B cell (primary cell): Measurements from ENCODE around the gene SUSD4. TPM values are rescaled to one million over a fixed set of nuclear protein-coding genes. Genes with fewer than 3 reads are reported as not detected.

Source experiments
- ATAC-seq: fragments of 200-7000 bp; cut with Tn5 transposase; one replicate; pipeline ENCODE4 v1.10.0; 2021; ENCODE audit warnings: low read depth, mild to moderate bottlenecking, moderate number of reproducible peaks, moderate library complexity
- CTCF ChIA-PET: fragments of 350-600 bp; sonication (Branson Sonifier 250); formaldehyde crosslinking; loops from one replicate; lab custom pipeline; 2021; ENCODE audit warnings: antibody characterized with exemption, inconsistent platforms; lab: Charles Lee
- POLR2A ChIA-PET: fragments of 350-600 bp; sonication (Branson Sonifier 250); formaldehyde crosslinking; loops from one replicate; lab custom pipeline; 2021; ENCODE audit warnings: antibody characterized with exemption; lab: Charles Lee
- DNase-seq: peaks from one replicate; pipeline ENCODE4 v3.0.0; 2013
- H2AFZ ChIP-seq: 2 replicates; pipeline ENCODE4 v1.6.1; 2012; ENCODE audit warnings: mild to moderate bottlenecking, low read depth, low read length; ENCODE audit not compliant: insufficient read depth, poor library complexity, severe bottlenecking
- H3K27ac ChIP-seq, 2 donors: 1 replicate in 1 of 2; 2 replicates in 1 of 2; pipeline ENCODE4 v1.5.1; 2012 to 2013; ENCODE audit warnings: low read length in 2 of 2, mild to moderate bottlenecking in 2 of 2, moderate library complexity in 1 of 2
- H3K27me3 ChIP-seq, 4 experiments: fragments of 200-600 bp in 1 of 4; sonication (generic) in 1 of 4; replicated peaks in 1 of 4; 1 replicate in 2 of 4; 2 replicates in 2 of 4; pipeline versions ENCODE4 v1.6.1 to v1.7.0; 2013 to 2016; ENCODE audit warnings: low read length in 3 of 4, mild to moderate bottlenecking in 2 of 4, mixed read lengths in 1 of 4, moderate library complexity in 1 of 4; ENCODE audit not compliant: insufficient read depth in 4 of 4, control insufficient read depth in 3 of 4; ENCODE audit errors: control extremely low read depth in 1 of 4
- H3K36me3 ChIP-seq, 2 experiments: replicated peaks in 1 of 2; 1 replicate in 1 of 2; 2 replicates in 1 of 2; pipeline versions ENCODE4 v1.6.1 to v1.7.1; 2013; ENCODE audit warnings: low read length in 1 of 2; ENCODE audit not compliant: insufficient read depth in 2 of 2, control insufficient read depth in 1 of 2; ENCODE audit errors: control extremely low read depth in 1 of 2, extremely low read depth in 1 of 2
- H3K4me1 ChIP-seq, 2 donors: fragments of 200-600 bp in 1 of 2; sonication (generic) in 1 of 2; 1 replicate in 1 of 2; 2 replicates in 1 of 2; pipeline versions ENCODE4 v1.5.1 to v1.6.1; 2013 to 2017; ENCODE audit warnings: low read length in 2 of 2; ENCODE audit not compliant: control insufficient read depth in 2 of 2, insufficient read depth in 2 of 2
- H3K4me2 ChIP-seq: replicated peaks from 2 replicates; pipeline ENCODE3; 2012; ENCODE audit warnings: mild to moderate bottlenecking, low read depth, low read length; ENCODE audit not compliant: poor library complexity, severe bottlenecking
- H3K4me3 ChIP-seq, 5 experiments: fragments of 200-600 bp in 1 of 5; sonication (generic) in 1 of 5; 1 replicate in 3 of 5; 2 replicates in 2 of 5; pipeline versions ENCODE4 v1.5.1 to v1.7.0; 2011 to 2016; ENCODE audit warnings: low read length in 4 of 5, mild to moderate bottlenecking in 4 of 5, low read depth in 2 of 5, control low read depth in 1 of 5, moderate library complexity in 1 of 5; ENCODE audit not compliant: insufficient read depth in 1 of 5; ENCODE audit errors: control extremely low read depth in 1 of 5, extremely low read depth in 1 of 5
- H3K79me2 ChIP-seq: fragments of 200-600 bp; sonication (generic); one replicate; pipeline ENCODE4 v1.6.0; 2016; ENCODE audit warnings: low read length; ENCODE audit not compliant: control insufficient read depth, insufficient read depth
- H3K9ac ChIP-seq: fragments of 200-600 bp; sonication (generic); 2 replicates; pipeline ENCODE4 v1.6.1; 2017; ENCODE audit warnings: mild to moderate bottlenecking, low read length, moderate library complexity
- H3K9me3 ChIP-seq, 3 donors: one replicate each; pipeline versions ENCODE4 v1.6.1 to v1.7.1; 2013; ENCODE audit warnings: low read length in 2 of 3; ENCODE audit not compliant: control insufficient read depth in 2 of 3, insufficient read depth in 1 of 3; ENCODE audit errors: control extremely low read depth in 1 of 3
- H4K20me1 ChIP-seq: 2 replicates; pipeline ENCODE4 v1.6.0; 2012; ENCODE audit warnings: mild to moderate bottlenecking, low read length; ENCODE audit not compliant: insufficient read depth, control insufficient read depth, poor library complexity, severe bottlenecking
- H3K27ac Mint-ChIP-seq: one replicate; pipeline ENCODE4 v1.8.0; 2021; ENCODE audit warnings: mixed read lengths
- H3K27me3 Mint-ChIP-seq: one replicate; pipeline ENCODE4 v1.8.0; 2021; ENCODE audit warnings: mixed read lengths
- H3K4me1 Mint-ChIP-seq: one replicate; pipeline ENCODE4 v1.8.0; 2021; ENCODE audit warnings: mixed read lengths
- H3K4me3 Mint-ChIP-seq: one replicate; pipeline ENCODE4 v1.8.0; 2021; ENCODE audit warnings: mixed read lengths
- H3K9me3 Mint-ChIP-seq: one replicate; pipeline ENCODE4 v1.8.0; 2022; ENCODE audit warnings: mixed read lengths; ENCODE audit not compliant: insufficient read depth
- EZH2 ChIP-seq: IDR thresholded peaks from 2 replicates; pipeline ENCODE4 v1.6.1; 2012; ENCODE audit warnings: borderline replicate concordance, low read depth, mild to moderate bottlenecking, moderate library complexity, low read length; ENCODE audit not compliant: insufficient read depth, poor library complexity, severe bottlenecking
- WGBS: methylation state at CpG from one replicate; pipeline ENCODE4 v1.1.5; 2013; ENCODE audit warnings: missing lambda C conversion rate; ENCODE audit not compliant: insufficient coverage; 5-methylcytosine and 5-hydroxymethylcytosine counted together
- intact Hi-C: fragments of 100-400 bp; cut with micrococcal nuclease; formaldehyde crosslinking; loops from one replicate; pipeline ENCODE4 v1.10.0; 2022
- polyA plus RNA-seq: library from polyadenylated mRNA; depleted of rRNA; stranded (reverse); fragments of >200 nt; gene quantifications from 2 replicates; pipeline ENCODE4 v1.2.3, GENCODE V29; 2012
- total RNA-seq, 2 donors: library from RNA; stranded (reverse); fragments of 120-200 nt in 1 of 2; gene quantifications; 1 replicate in 1 of 2; 2 replicates in 1 of 2; pipeline versions ENCODE4 v1.2.3 to v1.2.4, GENCODE V29; 2013 to 2022
- TF ChIP-seq, protein P1 (sequence below): fragments of 200-600 bp; IDR thresholded peaks from one replicate; pipeline ENCODE4 v1.8.0; 2022; ENCODE audit warnings: antibody characterized with exemption, mild to moderate bottlenecking

SUSD4 gene
- total and polyA plus RNA-seq, 2 donors (not counting 1 experiment from before 2014, with no cell fraction given) = 0.13 TPM; not detected in 1

- Histone ChIP-seq H3K4me1 (no peaks in the 10 kb centered on the region), H3K9me3 (no peaks in the 10 kb centered on the region), H2AFZ (no peak overlapping the region), H3K36me3 (no peaks in the 10 kb centered on the region), H3K27ac (no peak overlapping the region), H4K20me1 (no peaks in the 10 kb centered on the region), H3K9ac (no peak overlapping the region), H3K4me2 (no peak overlapping the region), H3K27me3 (no peaks in the 10 kb centered on the region), H3K4me3 (no peak overlapping the region), H3K79me2 (no peaks in the 10 kb centered on the region)
- H3K4me3 Mint-ChIP-seq = no peak overlapping the region
- no peak overlapping the region for H3K27ac Mint-ChIP-seq
- POLR2A ChIA-PET = no interaction called here
- DNase-seq (no peak), ATAC-seq (no peak)
- CTCF ChIA-PET = no interaction called here
- intact Hi-C loops = no loop called here
- TF ChIP-seq, protein P1, sequence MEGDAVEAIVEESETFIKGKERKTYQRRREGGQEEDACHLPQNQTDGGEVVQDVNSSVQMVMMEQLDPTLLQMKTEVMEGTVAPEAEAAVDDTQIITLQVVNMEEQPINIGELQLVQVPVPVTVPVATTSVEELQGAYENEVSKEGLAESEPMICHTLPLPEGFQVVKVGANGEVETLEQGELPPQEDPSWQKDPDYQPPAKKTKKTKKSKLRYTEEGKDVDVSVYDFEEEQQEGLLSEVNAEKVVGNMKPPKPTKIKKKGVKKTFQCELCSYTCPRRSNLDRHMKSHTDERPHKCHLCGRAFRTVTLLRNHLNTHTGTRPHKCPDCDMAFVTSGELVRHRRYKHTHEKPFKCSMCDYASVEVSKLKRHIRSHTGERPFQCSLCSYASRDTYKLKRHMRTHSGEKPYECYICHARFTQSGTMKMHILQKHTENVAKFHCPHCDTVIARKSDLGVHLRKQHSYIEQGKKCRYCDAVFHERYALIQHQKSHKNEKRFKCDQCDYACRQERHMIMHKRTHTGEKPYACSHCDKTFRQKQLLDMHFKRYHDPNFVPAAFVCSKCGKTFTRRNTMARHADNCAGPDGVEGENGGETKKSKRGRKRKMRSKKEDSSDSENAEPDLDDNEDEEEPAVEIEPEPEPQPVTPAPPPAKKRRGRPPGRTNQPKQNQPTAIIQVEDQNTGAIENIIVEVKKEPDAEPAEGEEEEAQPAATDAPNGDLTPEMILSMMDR = no peak
- TF ChIP-seq EZH2 = no peak
- WGBS = 73% methylated on average over 3 of the region's 6 CpGs
- H3K4me1 Mint-ChIP-seq = no peaks in the 10 kb centered on the region
- H3K9me3 Mint-ChIP-seq = no peaks in the 10 kb centered on the region
- H3K27me3 Mint-ChIP-seq = peaks cover 39% of the 10 kb centered on the region
Measured at GRCh38 chr1:223243441-223244050, 120.4 kb downstream of the SUSD4 start.

GRCh38 chr1:223242971-223243370 is 121.0 kb downstream of the SUSD4 start:
- Histone ChIP-seq H3K4me1 (no peaks in the 10 kb centered on the region), H3K9ac (no peak overlapping the region), H3K79me2 (no peaks in the 10 kb centered on the region), H3K27me3 (no peaks in the 10 kb centered on the region), H3K27ac (no peak overlapping the region), H3K4me3 (no peak overlapping the region), H3K4me2 (no peak overlapping the region), H3K9me3 (no peaks in the 10 kb centered on the region), H3K36me3 (no peaks in the 10 kb centered on the region), H2AFZ (no peak overlapping the region), H4K20me1 (no peaks in the 10 kb centered on the region)
- intact Hi-C loops = no loop called here
- Mint-ChIP-seq H3K27me3 (peaks cover 39% of the 10 kb centered on the region), H3K27ac (no peak overlapping the region), H3K4me3 (no peak overlapping the region), H3K4me1 (no peaks in the 10 kb centered on the region), H3K9me3 (no peaks in the 10 kb centered on the region)
- POLR2A ChIA-PET = no interaction called here
- CTCF ChIA-PET = no interaction called here
- ATAC-seq (no peak), DNase-seq (no peak)
- TF ChIP-seq, protein P1 = no peak
- TF ChIP-seq EZH2 = no peak
- WGBS = 91% methylated on average over 7 of the region's 7 CpGs
